ENCODE results near the gene ARHGAP26.

ARHGAP26 gene

DNA sequence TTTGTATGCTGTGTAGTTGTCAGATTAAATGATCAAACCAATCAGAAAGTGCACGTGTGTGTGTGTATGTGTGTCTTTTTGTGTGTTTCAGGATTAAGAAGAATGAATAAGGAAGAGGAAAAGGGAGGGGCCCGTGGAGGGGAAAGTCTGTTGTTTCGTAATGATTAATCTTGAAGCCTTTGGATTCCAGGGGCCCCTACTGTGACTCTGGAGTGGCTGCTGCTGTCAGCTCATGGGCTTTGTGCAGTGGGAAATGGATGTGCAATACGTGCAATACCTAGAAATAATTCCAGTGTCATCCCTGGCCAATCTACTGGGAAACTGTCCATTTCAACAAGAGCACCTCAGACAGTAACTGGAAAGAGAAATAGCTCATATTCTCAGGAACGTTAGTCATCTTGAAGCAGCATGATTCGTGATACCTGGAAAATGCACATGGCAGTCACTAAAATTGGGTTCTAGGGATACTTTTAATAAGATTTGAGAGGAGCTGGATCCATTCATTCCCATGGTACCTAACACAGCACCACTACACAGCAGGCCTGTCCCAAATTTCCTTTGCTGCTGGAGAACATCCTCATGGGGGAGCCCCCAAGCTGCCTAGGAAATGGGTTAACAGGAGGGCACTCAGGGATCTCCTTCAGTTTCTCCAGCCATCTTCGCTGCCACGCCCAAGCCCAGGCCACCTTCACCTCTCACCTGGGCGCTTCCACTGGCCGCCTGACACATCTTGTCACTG, 447.1 kb downstream of the ARHGAP26 start:
- no peak for DNase-seq

DNA sequence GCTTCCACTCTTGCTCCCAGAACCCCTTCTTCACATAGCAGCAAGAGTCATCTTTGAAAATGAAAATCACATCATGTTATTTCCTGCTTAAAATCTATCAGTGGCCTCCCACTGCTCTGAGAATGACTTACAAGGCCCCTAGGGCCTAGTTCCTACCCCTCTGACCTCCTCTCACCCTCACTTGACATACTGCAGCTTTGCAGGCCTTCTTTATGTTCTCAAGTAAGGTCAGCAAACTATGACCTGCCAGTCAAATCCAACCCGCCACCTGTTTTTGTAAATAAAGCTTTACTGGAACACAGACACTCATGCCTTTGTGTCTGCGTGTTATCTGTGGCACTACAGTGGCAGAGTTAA, 447.6 kb downstream of the ARHGAP26 start:
- DNase-seq: no peak

DNA sequence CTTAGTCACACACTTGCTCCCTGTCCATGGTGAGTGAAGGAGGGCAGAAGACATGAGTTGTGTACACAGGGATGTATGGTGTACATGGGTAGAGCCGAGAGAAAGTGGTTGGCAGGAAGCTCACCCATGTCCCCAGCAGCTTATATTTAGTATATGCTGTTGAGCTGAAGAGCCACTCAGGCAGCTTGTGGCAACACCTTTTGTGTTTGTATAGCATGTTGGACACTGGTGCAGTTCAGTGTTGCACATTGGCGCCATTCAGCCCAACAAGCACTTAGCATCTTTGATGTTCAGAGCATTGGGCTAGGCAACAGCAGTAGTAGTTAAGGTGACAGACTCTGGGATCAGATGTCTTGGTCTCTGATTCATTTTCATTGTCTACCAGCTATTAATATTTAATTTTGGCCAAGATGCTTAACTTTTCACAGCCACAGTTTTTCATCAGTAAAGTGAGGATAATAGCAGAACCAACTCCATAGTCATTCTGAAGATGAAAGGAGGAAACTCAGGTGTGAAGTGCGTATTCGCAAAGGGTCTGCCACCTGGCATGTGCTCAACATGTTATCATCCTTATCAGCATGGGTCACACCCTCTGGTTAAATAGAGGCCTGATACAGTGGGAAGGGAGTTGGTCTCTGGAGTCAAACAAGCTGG, 448.5 kb downstream of the ARHGAP26 start:
- no peak for DNase-seq

DNA sequence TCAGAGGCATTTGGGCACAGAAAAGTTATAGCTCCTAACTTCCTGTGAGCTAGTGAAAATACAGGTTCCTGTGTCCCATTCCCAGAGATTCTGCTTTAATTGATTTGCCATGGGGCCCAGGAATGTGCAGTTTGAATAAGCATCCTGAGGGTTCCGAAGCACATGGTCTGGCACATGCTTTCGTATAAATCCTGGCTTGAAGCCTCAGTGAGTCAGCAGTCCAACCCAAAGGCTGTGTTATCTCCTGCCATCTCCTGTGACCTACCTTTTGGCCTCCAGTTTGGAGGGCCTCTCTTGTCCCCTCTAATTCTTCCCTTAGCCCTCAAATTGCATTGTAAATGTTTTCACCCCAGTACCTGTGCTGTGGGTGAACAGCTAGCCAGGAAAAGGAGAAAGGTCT, 449.5 kb downstream of the ARHGAP26 start:
- no peak for DNase-seq

DNA sequence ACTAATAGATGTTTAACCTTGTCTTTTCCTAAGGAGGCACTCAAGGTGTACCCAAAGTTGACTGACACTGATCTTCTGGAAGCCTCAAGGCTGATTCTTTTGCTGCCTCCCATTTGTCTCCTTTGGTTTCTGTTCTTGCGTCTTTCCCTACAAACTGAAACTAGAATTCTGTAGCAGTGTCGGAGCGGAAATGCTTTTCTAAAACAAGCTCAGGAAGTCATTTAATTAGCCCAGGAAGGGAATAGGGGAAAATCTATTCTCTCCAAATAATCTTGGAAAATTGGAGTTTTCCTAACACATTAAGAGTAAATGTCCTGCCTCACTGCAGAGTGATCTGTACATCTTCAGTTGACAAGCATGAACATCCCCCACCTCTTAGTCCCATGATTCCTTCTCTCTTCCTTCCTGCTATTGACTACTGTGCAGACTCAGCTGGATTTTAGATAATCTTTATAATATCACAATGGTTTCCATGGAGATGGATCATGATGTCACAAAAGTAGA, 450.6 kb downstream of the ARHGAP26 start:
- no peak for DNase-seq

DNA sequence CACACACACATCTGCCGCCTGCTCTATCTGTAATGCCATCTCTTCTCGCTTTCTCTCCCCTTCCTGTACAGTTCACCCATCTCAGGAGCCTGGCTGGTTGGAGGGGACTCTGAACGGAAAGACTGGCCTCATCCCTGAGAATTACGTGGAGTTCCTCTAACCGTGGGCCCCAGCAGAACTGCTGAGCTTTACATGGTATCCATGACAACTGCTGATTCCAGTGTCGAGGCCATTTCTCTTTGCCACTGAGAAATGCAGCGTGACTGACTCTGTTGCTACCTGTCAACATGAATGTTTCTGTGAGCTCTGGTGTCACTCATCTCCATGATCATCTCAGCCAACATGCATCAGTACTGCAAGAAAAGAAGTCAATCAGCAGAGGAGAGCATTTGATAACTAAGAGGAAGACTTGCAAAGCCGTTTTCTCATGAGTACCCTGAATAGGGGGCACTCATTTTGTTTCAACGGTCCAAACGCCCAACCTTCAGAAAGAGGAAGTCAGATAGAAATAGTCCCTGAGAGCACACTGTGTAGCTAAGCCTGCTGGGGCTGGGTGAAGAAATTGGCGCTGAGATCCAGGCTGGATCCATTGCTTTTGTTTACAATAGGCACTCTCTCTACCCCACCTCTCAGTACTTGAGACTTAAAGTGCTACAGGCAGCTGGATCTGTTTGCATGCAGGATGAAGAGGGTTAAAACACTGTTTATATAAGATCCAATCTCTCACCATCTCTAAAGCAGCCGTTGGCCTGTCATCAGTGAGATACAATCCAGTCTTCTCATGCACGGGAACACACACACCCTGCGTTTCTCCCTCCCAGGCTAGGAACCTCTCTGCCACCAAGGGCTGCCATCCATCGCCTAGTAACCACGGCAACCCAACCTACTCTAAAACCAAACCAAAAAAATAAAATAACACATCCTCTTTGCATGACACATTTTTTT, 452.4 kb downstream of the ARHGAP26 start:
- peak; percentile 64 for DNase-seq

DNA sequence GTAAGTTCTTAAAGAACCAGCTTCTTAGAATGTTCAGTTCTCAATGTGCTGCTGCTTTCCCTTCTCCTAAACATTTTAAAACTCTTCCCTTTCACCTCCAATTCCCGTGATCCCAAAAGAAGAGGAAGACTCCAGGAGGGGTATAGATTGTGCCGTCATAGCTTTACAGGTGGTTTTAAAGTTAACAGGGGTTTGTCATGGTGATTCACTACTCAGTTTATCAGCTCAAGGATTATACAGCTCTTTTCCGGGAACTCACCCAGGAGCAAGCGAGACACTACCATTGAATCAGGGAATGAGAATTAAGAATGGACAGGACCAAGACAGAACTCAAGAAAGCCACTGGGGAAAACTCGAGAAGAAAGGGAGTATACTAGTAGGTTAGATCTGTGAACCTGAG, 454.5 kb downstream of the ARHGAP26 start:
- DNase-seq: no peak

DNA sequence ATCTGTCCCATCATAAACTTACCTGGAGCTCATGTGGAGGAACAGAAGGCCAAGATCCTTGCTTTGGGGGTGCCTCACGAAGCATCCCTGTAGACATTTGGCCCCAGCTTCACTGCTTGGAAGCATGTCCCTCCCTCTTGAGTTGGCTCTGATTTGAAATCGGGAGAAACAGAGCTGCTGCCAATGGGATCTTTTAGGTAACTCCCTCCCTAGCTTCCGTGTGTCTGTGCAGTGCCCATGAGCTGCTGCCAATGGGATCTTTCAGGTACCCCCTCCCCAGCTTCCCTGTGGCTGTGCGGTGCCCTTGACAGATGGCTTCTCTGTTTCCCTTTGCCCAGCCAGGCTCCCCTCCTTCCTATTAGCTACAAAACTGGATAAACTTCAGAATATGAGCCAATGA, 455.3 kb downstream of the ARHGAP26 start:
- DNase-seq: no peak

DNA sequence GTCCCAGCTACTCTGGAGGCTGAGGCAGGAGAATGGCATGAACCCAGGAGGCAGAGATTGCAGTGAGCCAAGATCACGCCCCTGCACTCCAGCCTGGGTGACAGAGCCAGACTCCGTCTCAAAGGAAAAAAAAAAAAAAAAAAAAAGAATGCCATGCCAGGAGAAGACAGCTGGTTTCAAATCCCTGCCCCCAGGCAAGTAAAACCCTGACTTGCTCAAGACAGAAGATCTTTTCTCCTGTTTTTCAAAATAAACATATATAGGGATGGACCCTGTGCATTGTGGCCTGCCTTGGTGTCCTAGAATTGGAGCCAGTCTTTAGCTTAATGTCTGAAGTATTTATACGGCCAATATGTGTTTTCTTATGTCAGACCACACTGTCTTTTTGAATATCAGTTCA, 456.2 kb downstream of the ARHGAP26 start:
- DNase-seq: no peak

DNA sequence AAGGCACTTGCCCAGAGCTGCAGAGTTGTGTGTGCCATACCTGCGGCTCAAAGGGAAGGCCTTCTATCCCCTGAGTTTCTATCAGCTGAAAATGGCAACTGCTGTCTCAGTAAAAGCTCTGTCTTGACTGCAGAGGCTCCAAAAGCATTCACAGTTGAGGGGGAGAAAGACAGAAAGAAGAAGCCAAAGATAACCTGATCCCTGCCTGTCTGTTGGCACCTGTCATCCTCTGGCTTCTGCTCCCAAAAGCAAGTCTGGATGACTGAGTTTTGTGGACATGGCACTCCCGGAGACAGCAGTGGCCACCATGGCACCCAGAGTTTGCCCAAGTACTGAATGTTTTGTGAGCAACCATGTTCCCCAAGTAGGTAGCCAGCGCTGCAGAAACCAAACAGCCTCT, 456.7 kb downstream of the ARHGAP26 start:
- DNase-seq: no peak

DNA sequence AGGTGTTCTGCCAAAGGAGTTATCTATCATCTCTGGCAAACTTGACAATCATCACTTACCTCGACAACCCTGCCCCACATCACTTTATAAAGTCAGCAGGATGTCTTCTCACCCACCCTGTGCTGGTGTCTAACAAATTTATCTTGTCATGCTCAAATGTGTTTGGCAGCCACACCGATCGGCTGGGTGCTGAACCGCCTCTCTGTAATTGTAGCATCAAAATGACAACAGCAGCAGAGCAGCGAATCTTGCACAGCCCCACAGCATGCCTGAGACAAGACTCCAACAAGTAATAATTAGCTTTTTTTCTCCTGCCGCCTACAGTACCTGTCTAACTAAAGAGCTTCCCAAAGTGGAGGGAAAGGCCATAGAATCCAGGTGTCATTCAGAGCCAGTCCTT, 457.1 kb downstream of the ARHGAP26 start:
- no peak for DNase-seq

DNA sequence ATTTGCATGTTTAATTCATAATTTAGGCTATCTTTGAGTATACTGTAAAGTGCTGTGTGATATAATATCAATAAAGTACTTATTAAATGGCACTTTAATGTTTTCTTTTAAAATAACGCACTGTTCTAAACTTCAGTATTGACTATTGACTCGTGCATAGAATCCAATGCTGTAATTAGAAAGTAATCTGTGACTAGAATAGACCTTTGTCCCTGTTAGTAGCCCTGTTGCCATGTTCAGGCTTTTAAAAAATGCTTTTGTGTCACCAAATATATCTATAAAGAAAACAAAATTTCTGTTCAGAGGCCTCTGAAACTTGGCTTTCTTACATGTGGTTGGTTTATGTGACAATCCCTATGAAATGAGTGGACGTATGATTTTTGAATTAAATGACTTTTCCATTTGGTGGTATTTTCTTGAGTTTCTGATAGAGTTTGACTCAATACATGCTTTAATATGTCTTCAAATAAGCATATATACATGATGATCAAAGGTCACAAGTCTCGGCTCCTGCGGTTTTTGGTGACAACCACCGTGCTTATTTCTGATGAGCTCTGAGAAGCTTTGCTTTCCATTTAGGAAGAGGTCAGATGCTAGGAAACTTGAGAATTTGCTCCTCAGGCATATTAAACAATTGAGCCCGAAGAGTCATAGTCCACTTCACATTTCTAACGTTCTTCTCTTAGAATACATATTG, 458.6 kb downstream of the ARHGAP26 start:
- no peak for DNase-seq

DNA sequence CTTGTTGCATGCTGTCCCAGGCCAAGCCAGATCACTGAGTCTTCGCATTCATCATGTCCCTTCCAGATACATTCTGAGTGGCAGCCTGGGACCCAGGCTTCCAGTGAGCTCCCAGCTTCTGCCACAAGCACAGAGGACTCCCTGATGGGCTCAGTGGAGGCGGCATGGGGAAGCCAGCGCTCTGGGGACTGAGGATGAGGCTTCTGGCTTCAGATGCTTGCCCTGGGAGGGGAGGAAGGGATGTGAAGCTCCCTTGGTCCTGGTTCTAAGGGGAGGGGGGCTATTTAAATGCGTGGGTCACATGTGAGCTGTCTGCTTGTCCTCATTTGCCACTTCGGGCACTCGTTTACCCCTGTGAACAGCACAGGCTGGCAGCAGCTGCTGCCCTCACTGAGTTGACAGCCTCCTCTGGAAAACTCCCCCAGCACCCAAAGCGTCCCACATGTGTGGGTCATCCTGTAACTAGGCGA, 459.3 kb downstream of the ARHGAP26 start:
- DNase-seq: peak; percentile 23

DNA sequence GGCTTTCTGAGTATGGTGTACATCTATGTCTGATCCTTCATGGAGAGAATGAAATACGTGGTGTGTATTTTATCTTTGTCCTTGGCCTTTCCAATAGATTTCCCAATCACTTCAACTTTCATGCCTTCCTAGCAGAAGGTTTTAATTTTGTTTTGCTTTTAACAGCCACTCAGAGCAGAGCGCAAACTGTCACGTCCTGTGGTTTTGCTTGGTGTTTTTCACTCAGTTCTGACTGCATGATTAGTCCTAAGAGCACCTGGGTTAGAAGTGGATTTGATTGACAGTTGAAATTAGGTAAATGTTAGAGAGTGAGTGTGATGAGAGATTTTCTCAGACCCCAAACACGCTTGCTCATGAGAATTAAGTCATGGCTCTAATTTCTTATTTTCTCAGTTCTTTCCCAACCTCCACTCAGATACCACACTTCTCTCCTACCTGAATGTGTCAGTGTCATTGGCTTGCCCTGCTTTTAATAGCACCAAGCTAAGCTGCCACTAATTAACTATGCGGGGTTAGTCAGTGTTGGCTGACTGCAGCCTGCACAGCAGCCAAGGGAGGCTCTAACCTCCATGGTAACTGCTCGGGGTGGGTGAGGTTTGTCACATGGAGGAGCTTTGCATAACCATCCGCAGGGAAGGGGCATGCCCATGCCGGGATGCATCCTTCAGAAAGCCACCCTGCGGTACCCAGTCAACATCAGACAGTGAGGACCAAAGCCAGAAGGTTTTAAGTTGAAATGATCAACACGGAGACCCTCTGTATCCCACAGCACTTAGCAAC, 459.9 kb downstream of the ARHGAP26 start:
- DNase-seq: peak; percentile 42

DNA sequence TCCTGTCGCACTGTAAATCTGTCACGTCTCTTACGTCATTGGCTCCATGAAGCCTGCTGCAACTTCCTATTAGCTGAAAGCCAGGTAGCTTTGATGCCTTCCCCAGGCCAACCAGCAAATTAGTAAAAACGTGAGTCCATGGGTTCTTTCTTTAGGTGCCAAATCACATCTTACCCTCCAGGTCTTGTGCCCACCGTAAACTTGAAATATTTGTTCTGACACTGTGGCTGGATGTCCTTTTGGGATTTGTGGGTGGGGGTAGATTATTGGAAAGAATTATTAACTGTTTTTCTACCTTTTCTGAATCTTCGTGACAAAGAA, 460.5 kb downstream of the ARHGAP26 start:
- DNase-seq: no peak

DNA sequence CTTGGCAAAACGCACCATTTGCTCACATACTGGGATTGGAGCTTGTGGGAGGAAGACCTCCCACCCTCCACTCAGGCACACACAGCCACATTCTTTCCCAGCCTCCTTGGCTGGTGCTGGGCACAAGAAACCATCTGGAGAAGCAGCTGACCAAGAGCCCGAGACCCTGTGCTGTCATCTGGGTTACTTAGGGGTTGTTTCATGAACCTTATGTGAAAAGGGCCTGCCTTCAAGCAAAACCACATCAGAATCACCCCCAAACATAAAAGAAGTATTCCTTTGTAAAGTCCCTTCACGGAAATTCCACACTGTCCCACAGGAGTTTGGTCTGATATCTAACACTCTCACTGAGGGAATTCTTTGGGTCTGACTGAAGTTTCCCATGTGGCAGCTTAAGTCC, 461.2 kb downstream of the ARHGAP26 start:
- DNase-seq: no peak

DNA sequence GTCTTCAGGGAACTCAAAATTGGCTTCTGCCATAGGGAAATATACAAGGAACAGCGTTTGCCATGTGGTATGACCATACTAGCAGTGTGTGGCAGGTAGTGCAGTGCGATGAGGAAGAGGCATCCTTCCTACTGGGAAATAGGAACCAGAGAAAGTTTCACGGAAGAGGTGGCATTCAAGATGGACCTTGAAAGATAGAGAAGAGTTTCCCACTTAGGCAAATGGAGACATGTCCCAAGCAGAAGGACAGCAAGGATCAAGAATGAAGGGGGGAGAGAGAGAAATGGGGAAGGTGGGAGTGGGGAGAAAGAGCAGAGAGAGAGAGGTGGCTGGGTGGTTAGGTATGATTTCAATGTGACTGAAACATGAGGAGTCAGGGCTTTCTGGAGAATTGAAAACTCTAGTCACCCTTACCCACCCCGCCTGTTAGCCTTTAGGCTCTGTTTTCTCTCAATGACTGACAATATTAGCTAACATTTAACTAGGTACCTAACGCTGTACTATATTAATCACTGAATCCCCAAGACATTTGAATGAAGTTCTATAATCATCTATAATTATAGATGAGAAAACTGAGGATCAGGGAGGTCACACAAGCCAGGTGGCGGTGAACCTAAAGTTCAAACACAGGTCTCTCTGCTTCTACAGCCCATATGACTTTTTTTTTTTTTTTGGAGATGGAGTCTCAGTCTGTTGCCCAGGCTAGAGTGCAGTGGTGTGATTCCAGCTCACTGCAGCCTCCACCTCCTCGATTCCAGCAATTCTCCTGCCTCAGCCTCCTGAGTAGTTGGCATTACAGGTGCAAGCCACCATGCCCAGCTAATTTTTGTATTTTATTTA, 462.0 kb downstream of the ARHGAP26 start:
- DNase-seq: no peak

DNA sequence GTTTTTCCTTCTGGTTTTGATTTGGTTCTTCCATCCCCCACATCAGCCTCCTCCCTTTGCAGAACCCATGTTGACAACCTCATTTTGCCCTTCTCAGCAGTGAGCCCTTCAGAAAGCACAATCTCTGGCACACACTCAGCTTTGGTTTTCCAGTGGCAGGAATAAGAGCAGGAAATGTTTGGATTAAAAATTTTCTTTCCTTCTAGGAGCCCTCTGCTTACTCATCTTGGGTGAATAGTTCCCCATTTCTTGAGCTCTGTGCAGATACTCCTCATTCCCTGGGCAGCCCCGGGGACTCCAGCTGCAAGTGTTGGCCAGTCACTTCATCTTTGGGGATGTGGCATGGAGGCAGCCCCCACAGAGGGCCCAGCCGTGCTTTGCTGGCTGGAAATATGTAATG, 462.9 kb downstream of the ARHGAP26 start:
- DNase-seq: no peak

DNA sequence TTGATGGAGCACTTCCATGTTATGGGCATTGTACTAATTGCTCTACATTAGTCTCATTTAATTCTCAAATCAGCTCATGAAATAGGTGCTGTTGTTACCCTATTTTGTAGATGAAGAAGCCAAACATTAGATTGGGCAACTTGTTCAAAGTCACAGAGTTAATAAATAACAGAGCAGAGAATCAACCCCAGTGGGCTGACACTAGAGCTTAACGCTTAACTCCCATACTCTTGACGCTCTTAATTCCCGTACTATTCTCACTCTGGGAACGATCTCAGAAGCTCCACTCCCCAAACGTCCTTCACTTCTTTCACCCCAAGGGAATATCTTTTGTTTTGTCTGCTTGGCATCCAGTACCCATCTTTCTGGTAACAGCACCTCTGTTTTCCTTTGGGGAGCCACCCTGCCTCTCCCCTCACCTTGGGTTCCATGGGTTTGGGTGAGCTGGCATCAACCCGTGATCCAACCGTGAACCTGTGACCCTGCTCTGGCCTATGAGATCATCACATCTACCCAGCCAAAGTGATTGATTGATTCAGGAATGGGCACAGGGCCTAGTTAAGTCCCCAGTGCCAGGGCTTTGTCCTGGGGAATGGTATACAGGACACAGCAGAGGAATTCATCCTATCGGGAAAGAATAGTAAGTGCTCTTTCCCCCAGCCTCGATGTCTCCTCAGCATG, 464.1 kb downstream of the ARHGAP26 start:
- DNase-seq: no peak

DNA sequence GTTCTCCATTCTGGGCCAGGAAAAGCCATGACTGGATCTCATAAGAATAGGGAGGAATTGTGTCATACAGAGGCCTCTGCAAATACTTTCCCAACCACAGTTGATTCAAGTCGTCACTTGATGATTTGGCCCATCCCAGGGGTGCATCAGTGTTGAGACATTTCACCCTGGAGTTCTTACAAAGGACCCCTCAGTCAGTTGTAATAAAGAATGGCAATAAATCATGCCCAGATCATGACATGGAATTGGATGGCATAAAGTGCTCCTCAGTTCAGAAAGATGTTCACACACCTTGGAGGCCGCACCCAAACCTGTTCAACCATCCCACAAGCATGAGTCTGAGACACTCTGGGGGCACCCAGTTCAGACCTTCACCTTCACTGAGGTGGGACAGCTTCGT, 465.2 kb downstream of the ARHGAP26 start:
- no peak for DNase-seq

DNA sequence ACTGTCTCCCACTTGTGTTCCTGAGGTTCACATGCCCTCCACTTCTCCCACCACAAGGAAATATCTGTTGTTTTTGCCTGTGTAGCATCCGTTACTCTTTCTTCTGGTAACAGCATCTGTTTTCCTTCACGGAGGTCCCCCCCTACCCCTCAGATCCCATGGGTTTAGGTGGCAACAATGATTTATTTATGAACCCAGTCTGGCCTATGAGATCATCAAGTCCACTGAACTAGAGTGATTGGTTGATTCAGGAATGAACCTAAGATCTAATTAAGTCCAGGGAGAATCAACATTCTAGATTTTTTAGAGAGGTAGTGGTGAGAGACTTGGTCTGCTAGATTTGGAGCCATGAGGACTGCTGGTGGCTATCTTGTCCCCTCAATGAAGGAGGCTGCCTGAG, 466.5 kb downstream of the ARHGAP26 start:
- DNase-seq: no peak

All from CD4-positive, alpha-beta T cell treated with Interleukin-17A for 4 hours (primary cell).